RWPE1 (cell line): ENCODE measurements around the gene URI1.

Experiments
- CTCF ChIA-PET: fragments of 350-600 bp; sonication (Branson Sonifier 250); formaldehyde crosslinking; extraction: SDS; loops from one replicate; lab custom pipeline; 2021; lab: Yijun Ruan, JAX
- POLR2A ChIA-PET: fragments of 400-600 bp; formaldehyde crosslinking; extraction: SDS; loops from one replicate; lab custom pipeline; 2020; ENCODE audit warnings: antibody characterized with exemption; ENCODE audit not compliant: low non-redundant PET; lab: Yijun Ruan, JAX
- DNase-seq: peaks from one replicate; pipeline ENCODE4 v3.0.0; 2012; ENCODE audit warnings: low spot score
- H3K27ac ChIP-seq: fragments of 450-650 bp; 2 replicates; pipeline ENCODE4 v1.5.1; 2017
- TF ChIP-seq, protein P1 (sequence below): fragments of 450-650 bp; conservative IDR thresholded peaks from 2 replicates; pipeline ENCODE4 v1.5.1; 2017; ENCODE audit warnings: low read depth, mild to moderate bottlenecking

The URI1 gene

DNA sequence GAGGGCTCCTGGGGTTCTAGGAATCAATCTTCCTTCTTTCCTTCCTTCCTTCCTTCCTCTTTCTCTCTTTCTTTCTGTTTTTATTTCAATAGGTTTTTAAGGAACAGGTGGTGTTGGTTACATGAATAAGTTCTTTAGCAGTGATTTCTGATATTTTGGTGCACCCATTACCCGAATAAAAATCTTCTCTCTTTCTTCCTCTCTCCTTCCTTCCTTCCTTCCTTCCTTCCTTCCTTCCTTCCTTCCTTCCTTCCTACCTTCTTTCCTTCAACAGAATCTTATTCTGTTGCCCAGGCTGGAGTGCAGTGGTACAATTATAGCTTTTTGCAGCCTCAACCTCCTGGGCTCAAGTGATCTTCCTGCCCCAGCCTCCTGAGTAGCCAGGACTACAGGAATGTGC lies 16.0 kb upstream of the URI1 start:
- H3K27ac ChIP-seq = no peak overlapping the region
- TF ChIP-seq, protein P1, sequence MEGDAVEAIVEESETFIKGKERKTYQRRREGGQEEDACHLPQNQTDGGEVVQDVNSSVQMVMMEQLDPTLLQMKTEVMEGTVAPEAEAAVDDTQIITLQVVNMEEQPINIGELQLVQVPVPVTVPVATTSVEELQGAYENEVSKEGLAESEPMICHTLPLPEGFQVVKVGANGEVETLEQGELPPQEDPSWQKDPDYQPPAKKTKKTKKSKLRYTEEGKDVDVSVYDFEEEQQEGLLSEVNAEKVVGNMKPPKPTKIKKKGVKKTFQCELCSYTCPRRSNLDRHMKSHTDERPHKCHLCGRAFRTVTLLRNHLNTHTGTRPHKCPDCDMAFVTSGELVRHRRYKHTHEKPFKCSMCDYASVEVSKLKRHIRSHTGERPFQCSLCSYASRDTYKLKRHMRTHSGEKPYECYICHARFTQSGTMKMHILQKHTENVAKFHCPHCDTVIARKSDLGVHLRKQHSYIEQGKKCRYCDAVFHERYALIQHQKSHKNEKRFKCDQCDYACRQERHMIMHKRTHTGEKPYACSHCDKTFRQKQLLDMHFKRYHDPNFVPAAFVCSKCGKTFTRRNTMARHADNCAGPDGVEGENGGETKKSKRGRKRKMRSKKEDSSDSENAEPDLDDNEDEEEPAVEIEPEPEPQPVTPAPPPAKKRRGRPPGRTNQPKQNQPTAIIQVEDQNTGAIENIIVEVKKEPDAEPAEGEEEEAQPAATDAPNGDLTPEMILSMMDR = no peak
- no peak for DNase-seq
- ChIA-PET CTCF (no interaction called here), POLR2A (no interaction called here)

DNA sequence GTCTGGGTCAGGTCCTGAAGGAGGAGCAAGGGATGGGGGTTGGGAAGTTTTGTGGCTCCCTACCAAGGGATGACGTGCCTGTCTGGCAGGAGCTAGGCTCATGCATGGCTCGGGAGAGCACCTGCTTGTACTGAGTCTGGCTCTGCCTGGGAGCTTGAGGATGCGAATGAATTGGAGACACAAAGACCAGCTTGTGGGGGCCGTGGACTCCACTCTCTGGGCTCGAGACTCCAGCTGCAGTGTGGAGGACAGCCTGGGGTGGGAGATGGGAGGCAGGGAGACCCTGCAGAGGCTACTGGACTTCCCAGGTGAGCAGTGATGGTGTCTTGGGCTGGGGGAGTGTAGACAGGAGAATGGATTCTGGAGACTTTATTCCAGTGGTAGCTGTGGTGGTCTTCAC lies 15.2 kb upstream of the URI1 start:
- H3K27ac ChIP-seq = no peak overlapping the region
- no peak for DNase-seq
- ChIA-PET CTCF (interaction anchor here (0.7 kb wide), 1 partner anchor 1131 kb away, joined by 3 read pairs; no protein-coding TSS in a partner anchor), POLR2A (no interaction called here)
- TF ChIP-seq, protein P1 = no peak

- DNase-seq = no peak
- ChIA-PET POLR2A (no interaction called here), CTCF (interaction anchor here (0.6 to 0.8 kb wide), 2 partner anchors 86 to 606 kb away, joined by 3 read pairs; no protein-coding TSS in a partner anchor)
- TF ChIP-seq, protein P1 = no peak
- H3K27ac ChIP-seq = no peak overlapping the region
These were observed 14.0 kb upstream of the URI1 start for GRCh38 chr19:29927944-29928625.

DNA sequence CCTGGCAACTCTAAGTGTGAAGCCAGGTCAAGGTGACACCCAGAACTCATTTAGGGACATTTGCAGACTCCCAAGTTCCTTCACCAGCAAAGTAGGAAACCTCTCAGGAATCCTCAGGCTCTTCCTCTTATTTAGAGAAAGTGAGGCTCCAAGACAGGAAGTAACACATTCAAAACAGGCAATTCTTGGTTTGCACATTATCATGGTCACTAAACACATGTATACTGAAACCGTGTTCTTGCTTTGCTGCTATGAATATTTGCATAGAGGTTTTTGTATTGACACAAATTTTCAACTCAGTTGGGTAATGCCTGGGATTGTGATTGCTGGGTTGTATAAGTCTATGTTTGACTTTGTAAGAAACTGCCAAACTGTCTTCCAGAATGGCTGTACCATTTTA lies 13.2 kb upstream of the URI1 start:
- TF ChIP-seq, protein P1 = no peak
- DNase-seq = no peak
- ChIA-PET POLR2A (no interaction called here), CTCF (no interaction called here)
- no peak overlapping the region for H3K27ac ChIP-seq

DNA sequence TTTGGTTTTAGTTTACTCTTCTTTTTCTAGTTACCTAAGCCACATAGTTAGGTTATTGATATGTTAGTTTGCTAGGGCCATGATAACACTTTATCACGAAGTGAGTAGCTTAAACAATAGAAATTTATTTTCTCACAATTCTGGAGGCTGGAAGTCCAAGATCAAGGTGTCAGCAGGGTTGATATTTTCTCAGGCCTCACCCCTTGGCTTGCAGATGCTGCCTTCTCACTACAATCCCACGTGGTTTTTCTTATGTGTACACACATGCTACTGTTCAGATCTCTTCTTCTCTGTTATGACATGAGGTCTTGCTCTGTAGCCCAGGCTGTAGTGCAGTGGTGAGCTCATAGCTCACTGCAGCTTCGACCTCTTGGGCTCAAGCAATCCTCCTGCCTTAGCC lies 7.8 kb upstream of the URI1 start:
- no peak overlapping the region for H3K27ac ChIP-seq
- ChIA-PET POLR2A (no interaction called here), CTCF (interaction anchor here (0.6 kb wide), 2 partner anchors 66 to 76 kb away, joined by 3 to 5 read pairs; no protein-coding TSS in a partner anchor)
- TF ChIP-seq, protein P1 = no peak
- DNase-seq = no peak

DNA sequence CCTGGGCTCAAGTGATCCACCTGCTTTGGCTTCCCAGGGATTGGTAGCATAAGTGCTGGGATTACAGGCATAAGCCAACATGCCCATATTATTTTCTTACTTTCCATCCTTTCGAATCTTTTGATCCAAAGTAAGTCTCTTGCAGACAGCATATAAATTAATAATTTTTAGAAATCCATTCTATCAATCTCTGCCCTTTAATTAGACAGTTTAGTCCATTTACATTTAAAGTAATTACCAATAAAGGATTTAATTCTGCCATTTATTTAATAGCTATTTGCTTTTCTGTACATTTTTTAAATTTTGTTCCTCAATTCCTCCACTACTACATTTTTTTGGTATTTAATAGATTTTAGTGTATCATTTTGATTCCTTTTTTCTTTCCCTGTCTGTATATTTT lies 7.3 kb upstream of the URI1 start:
- ChIA-PET CTCF (interaction anchor here (0.6 kb wide), 1 partner anchor 77 kb away, joined by 3 read pairs; no protein-coding TSS in a partner anchor), POLR2A (no interaction called here)
- no peak overlapping the region for H3K27ac ChIP-seq
- TF ChIP-seq, protein P1 = no peak
- DNase-seq = no peak
